ENCODE measurements around the gene YIPF4.
"Not testable (repeated sequence)": the region's sequence is repeated elsewhere in the genome, so short reads cannot be mapped to it uniquely, and the experiment has no call there.

Gene YIPF4

GRCh38 chr2:32284321-32284720 is 6.6 kb downstream of the YIPF4 start:
- Histone ChIP-seq H3K27me3 (replicated peaks; ENCODE audit: control insufficient read depth, insufficient read depth, low read length) (no peaks in the 10 kb centered on the region), H3K4me3 (replicated peaks; ENCODE audit: low read depth, low read length) (no peak overlapping the region), H3K36me3 (ENCODE audit: control insufficient read depth, insufficient read depth, low read length) (no peaks in the 10 kb centered on the region; the same call in none of the 2 replicates)
- no peak for DNase-seq (ENCODE audit: extremely low read depth, insufficient read length)
- TF ChIP-seq CTCF (IDR thresholded peaks at IDR 0.05; ENCODE audit: insufficient read depth, low read length, poor library complexity, severe bottlenecking), result no peak

- Histone ChIP-seq H3K4me3 (replicated peaks; ENCODE audit: low read depth, low read length) (no peak overlapping the region), H3K36me3 (ENCODE audit: control insufficient read depth, insufficient read depth, low read length) (no peaks in the 10 kb centered on the region), H3K27me3 (replicated peaks; ENCODE audit: control insufficient read depth, insufficient read depth, low read length) (no peaks in the 10 kb centered on the region)
- no peak for TF ChIP-seq CTCF (IDR thresholded peaks at IDR 0.05; ENCODE audit: insufficient read depth, low read length, poor library complexity, severe bottlenecking)
- no peak for DNase-seq (ENCODE audit: extremely low read depth, insufficient read length)
Measured at GRCh38 chr2:32289165-32289999, 11.7 kb downstream of the YIPF4 start.

- H3K36me3 ChIP-seq (ENCODE audit: control insufficient read depth, insufficient read depth, low read length), result no peaks in the 10 kb centered on the region
- no peaks in the 10 kb centered on the region for H3K27me3 ChIP-seq (replicated peaks; ENCODE audit: control insufficient read depth, insufficient read depth, low read length)
- H3K4me3 ChIP-seq (replicated peaks; ENCODE audit: low read depth, low read length), result no peak overlapping the region
- no peak for DNase-seq (ENCODE audit: extremely low read depth, insufficient read length)
- TF ChIP-seq CTCF (IDR thresholded peaks at IDR 0.05; ENCODE audit: insufficient read depth, low read length, poor library complexity, severe bottlenecking), result no peak
Measured at GRCh38 chr2:32290000-32290339, 12.3 kb downstream of the YIPF4 start.

GRCh38 chr2:32291746-32292145 is 14.0 kb downstream of the YIPF4 start:
- no peak for TF ChIP-seq CTCF (IDR thresholded peaks at IDR 0.05; ENCODE audit: insufficient read depth, low read length, poor library complexity, severe bottlenecking)
- H3K27me3 ChIP-seq (replicated peaks; ENCODE audit: control insufficient read depth, insufficient read depth, low read length), result no peaks in the 10 kb centered on the region
- DNase-seq (ENCODE audit: extremely low read depth, insufficient read length), result no peak
- H3K36me3 ChIP-seq (ENCODE audit: control insufficient read depth, insufficient read depth, low read length), result 0 out of 2 replicates have a peak, but pooled peaks cover 2% of the 10 kb centered on the region
- no peak overlapping the region for H3K4me3 ChIP-seq (replicated peaks; ENCODE audit: low read depth, low read length)

GRCh38 chr2:32293493-32293892 is 15.8 kb downstream of the YIPF4 start:
- DNase-seq (ENCODE audit: extremely low read depth, insufficient read length); H3K27me3 ChIP-seq (replicated peaks; ENCODE audit: control insufficient read depth, insufficient read depth, low read length); H3K4me3 ChIP-seq (replicated peaks; ENCODE audit: low read depth, low read length); H3K36me3 ChIP-seq (ENCODE audit: control insufficient read depth, insufficient read depth, low read length): not testable (repeated sequence)

- DNase-seq (ENCODE audit: extremely low read depth, insufficient read length); H3K36me3 ChIP-seq (ENCODE audit: control insufficient read depth, insufficient read depth, low read length); H3K27me3 ChIP-seq (replicated peaks; ENCODE audit: control insufficient read depth, insufficient read depth, low read length); H3K4me3 ChIP-seq (replicated peaks; ENCODE audit: low read depth, low read length): not testable (repeated sequence)
Measured at GRCh38 chr2:32293966-32294562, 16.4 kb downstream of the YIPF4 start.

All from GM06990 (cell line).